Endothelial cell of umbilical vein (primary cell): ENCODE measurements around the gene UBB.

Experiments
- EZH2 ChIP-seq: IDR thresholded peaks from 2 replicates; pipeline ENCODE4 v1.6.1; 2012; ENCODE audit warnings: borderline replicate concordance, low read depth, mild to moderate bottlenecking, moderate library complexity, low read length, inconsistent platforms; ENCODE audit not compliant: severe bottlenecking
- JUN ChIP-seq: IDR thresholded peaks from 2 replicates; pipeline ENCODE4 v1.6.1; 2011; ENCODE audit warnings: borderline replicate concordance, low read depth; ENCODE audit not compliant: insufficient read length, insufficient read depth
- MAX ChIP-seq: IDR thresholded peaks from 2 replicates; pipeline ENCODE4 v1.6.1; 2011; ENCODE audit not compliant: insufficient read depth, insufficient read length
- MYC ChIP-seq: IDR thresholded peaks from one replicate; pipeline ENCODE4 v1.6.1; 2011; ENCODE audit warnings: mild to moderate bottlenecking, low read depth, low read length
- POLR2A ChIP-seq: IDR thresholded peaks from 2 replicates; pipeline ENCODE4 v1.6.1; 2012; ENCODE audit warnings: low read depth, mild to moderate bottlenecking, control low read depth, low read length
- POLR2AphosphoS5 ChIP-seq: IDR thresholded peaks from 2 replicates; pipeline ENCODE4 v1.6.1; 2012; ENCODE audit warnings: low read depth, mild to moderate bottlenecking, control low read depth, low read length, moderate library complexity; ENCODE audit not compliant: insufficient read depth
- TF ChIP-seq, protein P1 (sequence below), 2 donors: IDR thresholded peaks; 1 replicate in 1 of 2; 2 replicates in 1 of 2; pipeline ENCODE4 v1.5.1; 2011; ENCODE audit warnings: low read length in 2 of 2, mild to moderate bottlenecking in 2 of 2, moderate library complexity in 2 of 2, control low read depth in 1 of 2, inconsistent platforms in 1 of 2, low read depth in 1 of 2; ENCODE audit not compliant: insufficient read depth in 1 of 2; ENCODE audit errors: extremely low read depth in 1 of 2

- TF ChIP-seq MAX (no peak), POLR2A (no peak), POLR2AphosphoS5 (no peak), EZH2 (no peak), JUN (no peak), MYC (no peak)
- TF ChIP-seq, protein P1, sequence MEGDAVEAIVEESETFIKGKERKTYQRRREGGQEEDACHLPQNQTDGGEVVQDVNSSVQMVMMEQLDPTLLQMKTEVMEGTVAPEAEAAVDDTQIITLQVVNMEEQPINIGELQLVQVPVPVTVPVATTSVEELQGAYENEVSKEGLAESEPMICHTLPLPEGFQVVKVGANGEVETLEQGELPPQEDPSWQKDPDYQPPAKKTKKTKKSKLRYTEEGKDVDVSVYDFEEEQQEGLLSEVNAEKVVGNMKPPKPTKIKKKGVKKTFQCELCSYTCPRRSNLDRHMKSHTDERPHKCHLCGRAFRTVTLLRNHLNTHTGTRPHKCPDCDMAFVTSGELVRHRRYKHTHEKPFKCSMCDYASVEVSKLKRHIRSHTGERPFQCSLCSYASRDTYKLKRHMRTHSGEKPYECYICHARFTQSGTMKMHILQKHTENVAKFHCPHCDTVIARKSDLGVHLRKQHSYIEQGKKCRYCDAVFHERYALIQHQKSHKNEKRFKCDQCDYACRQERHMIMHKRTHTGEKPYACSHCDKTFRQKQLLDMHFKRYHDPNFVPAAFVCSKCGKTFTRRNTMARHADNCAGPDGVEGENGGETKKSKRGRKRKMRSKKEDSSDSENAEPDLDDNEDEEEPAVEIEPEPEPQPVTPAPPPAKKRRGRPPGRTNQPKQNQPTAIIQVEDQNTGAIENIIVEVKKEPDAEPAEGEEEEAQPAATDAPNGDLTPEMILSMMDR (IDR thresholded peaks at IDR 0.05; ENCODE audit: extremely low read depth in 1 of 2, insufficient read depth in 1 of 2, low read depth in 1 of 2, low read length in 2 of 2) = no peak
Observed at GRCh38 chr17:16429083-16429482, 48.2 kb downstream of the UBB start.
